Neural progenitor cell (in vitro differentiated cells): ENCODE data around the gene GRAMD4. TPM values are rescaled to one million over a fixed set of nuclear protein-coding genes. Genes with fewer than 3 reads are reported as not detected.

Source experiments
- DNase-seq: peaks from one replicate; pipeline ENCODE4 v3.0.0-alpha.2; 2016; ENCODE audit warnings: low spot score
- H2AFZ ChIP-seq: fragments of 200-600 bp; sonication (generic); replicated peaks from 2 replicates; pipeline ENCODE4 v1.6.1; 2016; ENCODE audit warnings: antibody characterized with exemption
- H3F3A ChIP-seq: fragments of 200-600 bp; sonication (generic); 2 replicates; pipeline ENCODE4 v1.6.1; 2016; ENCODE audit warnings: antibody characterized with exemption, low read depth
- H3K27ac ChIP-seq: fragments of 200-600 bp; sonication (generic); 2 replicates; pipeline ENCODE4 v1.5.1; 2016; ENCODE audit warnings: mild to moderate bottlenecking
- H3K27me3 ChIP-seq: fragments of 200-600 bp; sonication (generic); 2 replicates; pipeline ENCODE4 v1.6.1; 2016; ENCODE audit warnings: mild to moderate bottlenecking, moderate library complexity
- H3K36me3 ChIP-seq: fragments of 200-600 bp; sonication (generic); 2 replicates; pipeline ENCODE4 v1.5.1; 2016
- H3K4me1 ChIP-seq: fragments of 200-600 bp; sonication (generic); 2 replicates; pipeline ENCODE4 v1.6.1; 2016; ENCODE audit warnings: mixed run types
- H3K4me2 ChIP-seq: fragments of 200-600 bp; sonication (generic); 2 replicates; pipeline ENCODE4 v1.6.1; 2016
- H3K4me3 ChIP-seq: fragments of 200-600 bp; sonication (generic); 2 replicates; pipeline ENCODE4 v1.5.1; 2016
- H3K79me2 ChIP-seq: fragments of 200-600 bp; sonication (generic); 2 replicates; pipeline ENCODE4 v1.6.1; 2016; ENCODE audit warnings: low read depth
- H3K9ac ChIP-seq: fragments of 200-600 bp; sonication (generic); 2 replicates; pipeline ENCODE4 v1.6.1; 2016
- H3K9me3 ChIP-seq: fragments of 200-600 bp; sonication (generic); 2 replicates; pipeline ENCODE4 v1.5.1; 2016; ENCODE audit warnings: low read depth
- H4K20me1 ChIP-seq: fragments of 200-600 bp; sonication (generic); 2 replicates; pipeline ENCODE4 v1.6.1; 2016; ENCODE audit warnings: low read depth
- H3K27ac Mint-ChIP-seq: 3 replicates; pipeline ENCODE4 v1.8.0; 2021; ENCODE audit warnings: mixed read lengths
- H3K27me3 Mint-ChIP-seq: 2 replicates; pipeline ENCODE4 v1.8.0; 2022; ENCODE audit warnings: low read depth, mild to moderate bottlenecking, inconsistent platforms, moderate library complexity, mixed read lengths; ENCODE audit not compliant: insufficient read depth
- H3K36me3 Mint-ChIP-seq: 3 replicates; pipeline ENCODE4 v1.8.0; 2021; ENCODE audit warnings: mixed read lengths
- H3K4me1 Mint-ChIP-seq: 3 replicates; pipeline ENCODE4 v1.8.0; 2021; ENCODE audit warnings: mixed read lengths
- H3K4me3 Mint-ChIP-seq: 3 replicates; pipeline ENCODE4 v1.8.0; 2021; ENCODE audit warnings: mild to moderate bottlenecking, moderate library complexity, mixed read lengths
- H3K9me3 Mint-ChIP-seq: 3 replicates; pipeline ENCODE4 v1.8.0; 2020; ENCODE audit warnings: mixed read lengths
- CTCF ChIP-seq: fragments of 200-600 bp; sonication (generic); IDR thresholded peaks from 2 replicates; pipeline ENCODE4 v1.5.1; 2017; ENCODE audit warnings: antibody characterized with exemption, mild to moderate bottlenecking
- EZH2 ChIP-seq: fragments of 200-600 bp; sonication (generic); IDR thresholded peaks from 2 replicates; pipeline ENCODE4 v1.6.1; 2017; ENCODE audit warnings: antibody characterized with exemption, mild to moderate bottlenecking, moderate library complexity
- EZH2phosphoT487 ChIP-seq: fragments of 200-600 bp; sonication (generic); IDR thresholded peaks from 2 replicates; pipeline ENCODE4 v1.6.1; 2017; ENCODE audit warnings: antibody characterized with exemption
- total RNA-seq: library from RNA; depleted of rRNA; stranded (reverse); fragments of >200 nt; gene quantifications from 2 replicates; pipeline ENCODE4 v1.2.3, GENCODE V29; 2015; ENCODE audit warnings: low replicate concordance

Gene GRAMD4
- total RNA-seq, 1 donor from 2014 or later, result 32.2 TPM

- Mint-ChIP-seq H3K27me3 (peaks cover 4% of the 10 kb centered on the region), H3K27ac (peak overlapping the region; percentile 78), H3K9me3 (no peaks in the 10 kb centered on the region), H3K36me3 (peaks cover 8% of the 10 kb centered on the region), H3K4me3 (no peak overlapping the region), H3K4me1 (peaks cover 23% of the 10 kb centered on the region)
- no peak overlapping the region for H3K27ac ChIP-seq
- H3K9me3 ChIP-seq, result no peaks in the 10 kb centered on the region
- H3K4me1 ChIP-seq, result peaks cover 2% of the 10 kb centered on the region
- H3K36me3 ChIP-seq, result no peaks in the 10 kb centered on the region
- no peak overlapping the region for H2AFZ ChIP-seq
- no peak overlapping the region for H3K4me2 ChIP-seq
- no peak overlapping the region for H3K4me3 ChIP-seq
- H4K20me1 ChIP-seq, result peaks cover 88% of the 10 kb centered on the region
- H3K79me2 ChIP-seq, result peaks cover 34% of the 10 kb centered on the region
- H3K9ac ChIP-seq, result no peak overlapping the region
- no peaks in the 10 kb centered on the region for H3F3A ChIP-seq
- DNase-seq, result no peak
- TF ChIP-seq EZH2phosphoT487, result no peak
- no peak for TF ChIP-seq CTCF
- no peak for TF ChIP-seq EZH2
- H3K27me3 ChIP-seq, result no peaks in the 10 kb centered on the region
Observed at GRCh38 chr22:46726066-46726985, 106.1 kb downstream of the GRAMD4 start.

- no peak overlapping the region for H3K27ac Mint-ChIP-seq
- H3F3A ChIP-seq, result peaks cover 4% of the 10 kb centered on the region
- no peak for DNase-seq
- H3K9ac ChIP-seq, result no peak overlapping the region
- H4K20me1 ChIP-seq, result peaks cover 88% of the 10 kb centered on the region
- no peaks in the 10 kb centered on the region for H3K36me3 ChIP-seq
- H3K4me3 Mint-ChIP-seq, result no peak overlapping the region
- peaks cover 8% of the 10 kb centered on the region for H3K36me3 Mint-ChIP-seq
- peaks cover 27% of the 10 kb centered on the region for H3K4me1 Mint-ChIP-seq
- no peaks in the 10 kb centered on the region for H3K9me3 Mint-ChIP-seq
- peaks cover 4% of the 10 kb centered on the region for H3K27me3 Mint-ChIP-seq
- H3K27me3 ChIP-seq, result no peaks in the 10 kb centered on the region
- TF ChIP-seq EZH2 (no peak), CTCF (no peak), EZH2phosphoT487 (no peak)
- H3K4me1 ChIP-seq, result peaks cover 8% of the 10 kb centered on the region
- H3K4me3 ChIP-seq, result no peak overlapping the region
- no peak overlapping the region for H2AFZ ChIP-seq
- no peak overlapping the region for H3K27ac ChIP-seq
- no peaks in the 10 kb centered on the region for H3K9me3 ChIP-seq
- H3K4me2 ChIP-seq, result no peak overlapping the region
- peaks cover 39% of the 10 kb centered on the region for H3K79me2 ChIP-seq
Observed at GRCh38 chr22:46726986-46727317, 106.8 kb downstream of the GRAMD4 start.

- Histone ChIP-seq H3F3A (peaks cover 7% of the 10 kb centered on the region), H2AFZ (no peak overlapping the region), H3K27me3 (no peaks in the 10 kb centered on the region), H3K4me2 (no peak overlapping the region), H3K79me2 (peaks cover 42% of the 10 kb centered on the region), H4K20me1 (peaks cover 91% of the 10 kb centered on the region), H3K36me3 (no peaks in the 10 kb centered on the region), H3K4me3 (no peak overlapping the region), H3K9ac (no peak overlapping the region), H3K4me1 (peaks cover 10% of the 10 kb centered on the region), H3K27ac (no peak overlapping the region), H3K9me3 (no peaks in the 10 kb centered on the region)
- peaks cover 28% of the 10 kb centered on the region for H3K4me1 Mint-ChIP-seq
- H3K27ac Mint-ChIP-seq, result no peak overlapping the region
- no peak for TF ChIP-seq EZH2
- no peak for TF ChIP-seq EZH2phosphoT487
- no peak for TF ChIP-seq CTCF
- H3K9me3 Mint-ChIP-seq, result no peaks in the 10 kb centered on the region
- no peak for DNase-seq
- peaks cover 4% of the 10 kb centered on the region for H3K27me3 Mint-ChIP-seq
- peaks cover 8% of the 10 kb centered on the region for H3K36me3 Mint-ChIP-seq
- H3K4me3 Mint-ChIP-seq, result no peak overlapping the region
Observed at GRCh38 chr22:46727813-46728364, 107.7 kb downstream of the GRAMD4 start.
